ENCODE measurements around the gene VSTM2L.
A peak's percentile ranks its signal among the peaks of the same experiment; 100 is the strongest.

Gene VSTM2L

DNA sequence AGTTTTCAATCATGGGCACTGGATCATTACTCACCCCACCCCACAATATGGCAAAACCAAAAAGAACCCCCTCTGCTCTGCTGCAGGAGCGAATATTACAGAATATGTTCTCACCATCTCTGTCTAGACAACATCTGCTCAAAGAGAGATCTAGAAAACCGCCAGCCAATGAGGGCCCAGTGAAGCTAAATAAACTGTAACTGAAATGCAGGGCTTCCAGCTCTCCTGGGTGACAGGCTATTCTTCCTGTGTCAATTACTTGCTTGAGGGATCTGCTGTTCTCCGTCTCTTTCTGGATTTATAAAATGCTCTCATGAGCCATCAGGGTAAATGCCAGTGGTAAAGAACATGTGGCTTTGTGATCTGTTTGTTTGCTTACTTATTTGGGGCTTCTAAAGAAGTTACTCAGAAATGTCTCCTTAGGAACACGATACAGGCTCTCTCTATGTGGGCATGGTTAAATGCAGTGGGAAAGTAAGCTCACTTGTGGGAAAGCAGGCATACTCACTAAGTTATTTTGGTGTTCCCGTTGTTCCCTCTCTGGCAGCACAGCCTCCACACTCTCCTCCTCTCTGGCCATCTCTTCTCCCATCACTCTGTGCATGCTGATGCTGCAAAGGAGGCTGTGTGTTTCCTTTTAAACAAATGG, 85.5 kb downstream of the VSTM2L start:
- no peak for DNase-seq (ENCODE audit: low spot score)

- DNase-seq (ENCODE audit: low spot score): no peak
Observed at GRCh38 chr20:37989601-37990295, 86.8 kb downstream of the VSTM2L start.

GRCh38 chr20:37990571-37991151, 87.7 kb downstream of the VSTM2L start:
- peak; percentile 22 for DNase-seq (ENCODE audit: low spot score)

GRCh38 chr20:37991157-37991866, 88.4 kb downstream of the VSTM2L start:
- DNase-seq (ENCODE audit: low spot score): no peak

DNA sequence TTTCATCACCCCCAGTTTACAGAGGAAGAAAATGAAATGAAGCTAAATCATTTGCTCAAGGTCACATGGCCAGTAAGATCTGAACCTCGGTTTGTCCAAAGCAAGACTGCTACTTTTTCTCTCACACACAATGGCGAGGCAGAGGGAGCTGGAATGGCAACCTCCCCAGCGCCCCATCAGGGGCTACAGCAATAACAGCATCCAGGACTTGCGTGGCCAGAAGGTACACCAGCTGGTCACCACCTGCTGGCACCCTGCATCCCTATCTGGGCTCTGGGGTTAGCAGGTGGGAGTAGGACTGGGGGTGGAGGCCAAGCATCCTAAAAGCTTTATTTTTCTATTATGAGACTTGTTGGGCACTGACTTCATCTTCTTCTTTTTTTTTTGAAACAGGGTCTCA, 89.0 kb downstream of the VSTM2L start:
- no peak for DNase-seq (ENCODE audit: low spot score)

- DNase-seq (ENCODE audit: low spot score): no peak
Observed at GRCh38 chr20:37992802-37993409, 90.0 kb downstream of the VSTM2L start.

DNA sequence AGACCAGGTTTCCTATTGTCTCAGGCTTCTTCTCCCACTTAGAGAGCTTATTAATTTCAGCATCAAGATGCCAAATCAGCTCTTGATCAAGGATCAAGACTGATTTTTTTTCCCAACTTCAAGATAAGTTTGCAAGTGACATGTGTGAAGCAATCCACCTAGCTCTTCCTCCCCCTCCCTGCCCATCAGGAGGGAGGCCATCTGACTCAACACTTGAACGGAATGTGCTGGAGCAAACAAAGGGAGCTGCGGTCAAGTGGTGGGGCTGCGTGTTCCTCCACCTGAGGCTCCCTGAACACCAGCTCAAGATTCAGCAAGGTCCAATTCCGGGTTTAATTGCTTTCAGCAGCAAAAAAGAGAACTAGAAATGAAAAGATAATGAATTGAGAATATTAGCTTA, 91.6 kb downstream of the VSTM2L start:
- no peak for DNase-seq (ENCODE audit: low spot score)
